K562 (cell line): ENCODE results near the gene ZFPM1.

Source experiments
- GATA2 ChIP-seq: sonication (generic); formaldehyde crosslinking; IDR thresholded peaks from 2 replicates; pipeline ENCODE4 v1.4.0; 2020; ENCODE audit warnings: mild to moderate bottlenecking, missing genetic modification reagents
- PRPF4 ChIP-seq: fragments of 200-400 bp; formaldehyde crosslinking; IDR thresholded peaks from one replicate; pipeline ENCODE4 v1.6.1; 2017; ENCODE audit warnings: low read length, low read depth, mild to moderate bottlenecking; ENCODE audit not compliant: insufficient read depth, poor library complexity, severe bottlenecking
- TEAD4 ChIP-seq, 2 experiments: sonication (generic) in 1 of 2; formaldehyde crosslinking in 1 of 2; IDR thresholded peaks; 2 replicates each; pipeline versions ENCODE4 v1.6.1 to v1.8.0; 2012 to 2022; ENCODE audit warnings: borderline replicate concordance in 1 of 2, inconsistent platforms in 1 of 2, low read length in 1 of 2, mild to moderate bottlenecking in 1 of 2, missing genetic modification reagents in 1 of 2
- TGIF2 ChIP-seq: sonication (generic); formaldehyde crosslinking; IDR thresholded peaks from 2 replicates; pipeline ENCODE4 v1.8.1; 2022; ENCODE audit warnings: mild to moderate bottlenecking, missing genetic modification reagents, moderate library complexity
- ZFP36 ChIP-seq: fragments of 150-350 bp; IDR thresholded peaks from 2 replicates; pipeline ENCODE4 v1.6.1; 2018; ENCODE audit warnings: low read length, low read depth; ENCODE audit not compliant: partially characterized antibody
- TF ChIP-seq, protein P1 (sequence below): sonication (generic); formaldehyde crosslinking; IDR thresholded peaks from 2 replicates; pipeline ENCODE4 v1.8.0; 2023; ENCODE audit warnings: mild to moderate bottlenecking, missing genetic modification reagents
- TF ChIP-seq, protein P2 (sequence below), 3 experiments: IDR thresholded peaks in 2 of 3; conservative IDR thresholded peaks in 1 of 3; 2 replicates each; pipeline ENCODE4 v1.5.1; 2011 to 2012; ENCODE audit warnings: low read length in 3 of 3, mild to moderate bottlenecking in 3 of 3, control low read depth in 2 of 3, improper control_type of control experiment in 1 of 3, inconsistent platforms in 1 of 3, low read depth in 1 of 3, mixed read lengths in 1 of 3, moderate library complexity in 1 of 3; ENCODE audit not compliant: insufficient read depth in 2 of 3
- TF ChIP-seq, protein P3 (sequence below): fragments of 150-350 bp; IDR thresholded peaks from 2 replicates; pipeline ENCODE4 v1.6.1; 2014; ENCODE audit warnings: low read depth, mild to moderate bottlenecking, low read length, borderline replicate concordance

DNA sequence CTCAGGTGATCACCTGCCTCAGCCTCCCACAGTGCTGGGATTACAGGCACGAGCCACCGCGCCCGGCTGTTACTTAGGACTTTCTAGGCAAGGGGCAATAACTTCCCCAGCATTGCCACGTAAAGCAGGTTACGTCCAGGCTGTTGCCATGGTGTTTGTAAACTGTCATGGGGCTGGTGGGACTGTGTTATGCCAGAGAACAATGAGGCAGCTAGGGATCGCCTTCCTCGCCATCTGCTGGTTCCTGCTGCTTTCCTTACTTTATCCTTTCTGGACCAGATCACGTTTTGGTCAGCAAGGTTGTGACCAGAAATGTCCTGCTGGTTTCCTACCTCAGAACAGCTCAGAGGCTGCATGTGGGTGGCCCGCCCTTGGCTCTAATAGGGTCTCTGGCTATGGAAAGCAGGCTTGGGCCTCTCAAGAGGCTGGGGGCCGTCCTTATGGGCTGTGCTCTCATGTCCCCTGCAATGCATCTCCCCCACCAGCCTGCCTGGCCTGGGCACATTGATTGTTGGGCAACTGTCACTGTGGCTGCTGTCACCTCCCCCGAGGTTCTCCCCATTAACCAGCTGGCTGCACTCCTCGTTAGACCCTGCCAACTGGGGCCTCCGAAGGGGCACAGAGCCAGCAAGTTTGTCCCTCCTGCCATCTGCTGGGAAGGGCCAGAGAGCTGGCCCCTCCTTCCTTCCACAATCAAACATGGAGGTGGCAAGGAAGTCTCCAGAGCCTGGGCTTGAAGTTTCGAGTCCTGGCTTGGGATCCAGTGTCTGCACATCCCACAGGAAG lies 88.9 kb downstream of the ZFPM1 start:
- TF ChIP-seq, protein P1, sequence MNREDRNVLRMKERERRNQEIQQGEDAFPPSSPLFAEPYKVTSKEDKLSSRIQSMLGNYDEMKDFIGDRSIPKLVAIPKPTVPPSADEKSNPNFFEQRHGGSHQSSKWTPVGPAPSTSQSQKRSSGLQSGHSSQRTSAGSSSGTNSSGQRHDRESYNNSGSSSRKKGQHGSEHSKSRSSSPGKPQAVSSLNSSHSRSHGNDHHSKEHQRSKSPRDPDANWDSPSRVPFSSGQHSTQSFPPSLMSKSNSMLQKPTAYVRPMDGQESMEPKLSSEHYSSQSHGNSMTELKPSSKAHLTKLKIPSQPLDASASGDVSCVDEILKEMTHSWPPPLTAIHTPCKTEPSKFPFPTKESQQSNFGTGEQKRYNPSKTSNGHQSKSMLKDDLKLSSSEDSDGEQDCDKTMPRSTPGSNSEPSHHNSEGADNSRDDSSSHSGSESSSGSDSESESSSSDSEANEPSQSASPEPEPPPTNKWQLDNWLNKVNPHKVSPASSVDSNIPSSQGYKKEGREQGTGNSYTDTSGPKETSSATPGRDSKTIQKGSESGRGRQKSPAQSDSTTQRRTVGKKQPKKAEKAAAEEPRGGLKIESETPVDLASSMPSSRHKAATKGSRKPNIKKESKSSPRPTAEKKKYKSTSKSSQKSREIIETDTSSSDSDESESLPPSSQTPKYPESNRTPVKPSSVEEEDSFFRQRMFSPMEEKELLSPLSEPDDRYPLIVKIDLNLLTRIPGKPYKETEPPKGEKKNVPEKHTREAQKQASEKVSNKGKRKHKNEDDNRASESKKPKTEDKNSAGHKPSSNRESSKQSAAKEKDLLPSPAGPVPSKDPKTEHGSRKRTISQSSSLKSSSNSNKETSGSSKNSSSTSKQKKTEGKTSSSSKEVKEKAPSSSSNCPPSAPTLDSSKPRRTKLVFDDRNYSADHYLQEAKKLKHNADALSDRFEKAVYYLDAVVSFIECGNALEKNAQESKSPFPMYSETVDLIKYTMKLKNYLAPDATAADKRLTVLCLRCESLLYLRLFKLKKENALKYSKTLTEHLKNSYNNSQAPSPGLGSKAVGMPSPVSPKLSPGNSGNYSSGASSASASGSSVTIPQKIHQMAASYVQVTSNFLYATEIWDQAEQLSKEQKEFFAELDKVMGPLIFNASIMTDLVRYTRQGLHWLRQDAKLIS = no peak
- TF ChIP-seq, protein P2, sequence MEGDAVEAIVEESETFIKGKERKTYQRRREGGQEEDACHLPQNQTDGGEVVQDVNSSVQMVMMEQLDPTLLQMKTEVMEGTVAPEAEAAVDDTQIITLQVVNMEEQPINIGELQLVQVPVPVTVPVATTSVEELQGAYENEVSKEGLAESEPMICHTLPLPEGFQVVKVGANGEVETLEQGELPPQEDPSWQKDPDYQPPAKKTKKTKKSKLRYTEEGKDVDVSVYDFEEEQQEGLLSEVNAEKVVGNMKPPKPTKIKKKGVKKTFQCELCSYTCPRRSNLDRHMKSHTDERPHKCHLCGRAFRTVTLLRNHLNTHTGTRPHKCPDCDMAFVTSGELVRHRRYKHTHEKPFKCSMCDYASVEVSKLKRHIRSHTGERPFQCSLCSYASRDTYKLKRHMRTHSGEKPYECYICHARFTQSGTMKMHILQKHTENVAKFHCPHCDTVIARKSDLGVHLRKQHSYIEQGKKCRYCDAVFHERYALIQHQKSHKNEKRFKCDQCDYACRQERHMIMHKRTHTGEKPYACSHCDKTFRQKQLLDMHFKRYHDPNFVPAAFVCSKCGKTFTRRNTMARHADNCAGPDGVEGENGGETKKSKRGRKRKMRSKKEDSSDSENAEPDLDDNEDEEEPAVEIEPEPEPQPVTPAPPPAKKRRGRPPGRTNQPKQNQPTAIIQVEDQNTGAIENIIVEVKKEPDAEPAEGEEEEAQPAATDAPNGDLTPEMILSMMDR (IDR thresholded peaks at IDR 0.05 in 2 of 3, conservative IDR thresholded peaks at IDR 0.05 in 1 of 3; ENCODE audit: insufficient read depth in 2 of 3, low read depth in 1 of 3, low read length in 3 of 3) = no peak
- no peak for TF ChIP-seq GATA2 (CRISPR knock-in tag)
- TF ChIP-seq, protein P3, sequence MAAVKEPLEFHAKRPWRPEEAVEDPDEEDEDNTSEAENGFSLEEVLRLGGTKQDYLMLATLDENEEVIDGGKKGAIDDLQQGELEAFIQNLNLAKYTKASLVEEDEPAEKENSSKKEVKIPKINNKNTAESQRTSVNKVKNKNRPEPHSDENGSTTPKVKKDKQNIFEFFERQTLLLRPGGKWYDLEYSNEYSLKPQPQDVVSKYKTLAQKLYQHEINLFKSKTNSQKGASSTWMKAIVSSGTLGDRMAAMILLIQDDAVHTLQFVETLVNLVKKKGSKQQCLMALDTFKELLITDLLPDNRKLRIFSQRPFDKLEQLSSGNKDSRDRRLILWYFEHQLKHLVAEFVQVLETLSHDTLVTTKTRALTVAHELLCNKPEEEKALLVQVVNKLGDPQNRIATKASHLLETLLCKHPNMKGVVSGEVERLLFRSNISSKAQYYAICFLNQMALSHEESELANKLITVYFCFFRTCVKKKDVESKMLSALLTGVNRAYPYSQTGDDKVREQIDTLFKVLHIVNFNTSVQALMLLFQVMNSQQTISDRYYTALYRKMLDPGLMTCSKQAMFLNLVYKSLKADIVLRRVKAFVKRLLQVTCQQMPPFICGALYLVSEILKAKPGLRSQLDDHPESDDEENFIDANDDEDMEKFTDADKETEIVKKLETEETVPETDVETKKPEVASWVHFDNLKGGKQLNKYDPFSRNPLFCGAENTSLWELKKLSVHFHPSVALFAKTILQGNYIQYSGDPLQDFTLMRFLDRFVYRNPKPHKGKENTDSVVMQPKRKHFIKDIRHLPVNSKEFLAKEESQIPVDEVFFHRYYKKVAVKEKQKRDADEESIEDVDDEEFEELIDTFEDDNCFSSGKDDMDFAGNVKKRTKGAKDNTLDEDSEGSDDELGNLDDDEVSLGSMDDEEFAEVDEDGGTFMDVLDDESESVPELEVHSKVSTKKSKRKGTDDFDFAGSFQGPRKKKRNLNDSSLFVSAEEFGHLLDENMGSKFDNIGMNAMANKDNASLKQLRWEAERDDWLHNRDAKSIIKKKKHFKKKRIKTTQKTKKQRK = no peak
- TF ChIP-seq ZFP36 = no peak
- TF ChIP-seq TEAD4 (IDR thresholded peaks at IDR 0.05; ENCODE audit: low read length) = no peak
- no peak for TF ChIP-seq TEAD4 (CRISPR knock-in tag; IDR thresholded peaks at IDR 0.05; ENCODE audit: borderline replicate concordance)
- no peak for TF ChIP-seq TGIF2 (CRISPR knock-in tag)
- TF ChIP-seq PRPF4 = no peak
